Naive thymus-derived CD4-positive, alpha-beta T cell (primary cell): ENCODE measurements around the gene PGPEP1. TPM values are rescaled to one million over a fixed set of nuclear protein-coding genes. Genes with fewer than 3 reads are reported as not detected.

ENCODE experiments used
- ATAC-seq: fragments of 150-1000 bp; cut with Tn5 transposase; 2 replicates; pipeline ENCODE4 v1.10.0; 2021; ENCODE audit warnings: mild to moderate bottlenecking, moderate library complexity
- CTCF ChIA-PET: fragments of 350-600 bp; sonication (Branson Sonifier 250); formaldehyde crosslinking; loops from one replicate; lab custom pipeline; 2021; ENCODE audit warnings: antibody characterized with exemption; lab: Charles Lee
- POLR2A ChIA-PET: fragments of 350-600 bp; sonication (Branson Sonifier 250); formaldehyde crosslinking; loops from one replicate; lab custom pipeline; 2021; ENCODE audit warnings: antibody characterized with exemption, inconsistent platforms; lab: Charles Lee
- DNase-seq, 9 donors: peaks; one replicate each; pipeline versions ENCODE4 v3.0.0 to v3.0.0-alpha.2; 2020 to 2022; ENCODE audit warnings: mixed read lengths in 1 of 9
- H3K27ac ChIP-seq: one replicate; pipeline ENCODE4 v1.7.0; 2013; ENCODE audit warnings: mild to moderate bottlenecking, low read depth, low read length, moderate library complexity
- H3K27me3 ChIP-seq, 2 donors: one replicate each; pipeline ENCODE4 v1.7.0; 2013; ENCODE audit warnings: low read length in 2 of 2, mild to moderate bottlenecking in 2 of 2, moderate library complexity in 2 of 2; ENCODE audit not compliant: control insufficient read depth in 2 of 2, insufficient read depth in 2 of 2
- H3K36me3 ChIP-seq, 3 experiments: 1 replicate in 2 of 3; 2 replicates in 1 of 3; pipeline ENCODE4 v1.7.0; 2013; ENCODE audit warnings: low read length in 3 of 3, mild to moderate bottlenecking in 3 of 3, moderate library complexity in 1 of 3; ENCODE audit not compliant: insufficient read depth in 3 of 3, control insufficient read depth in 2 of 3
- H3K4me1 ChIP-seq, 2 donors: one replicate each; pipeline ENCODE4 v1.7.0; 2013; ENCODE audit warnings: low read length in 2 of 2, mild to moderate bottlenecking in 2 of 2, moderate library complexity in 1 of 2; ENCODE audit not compliant: control insufficient read depth in 2 of 2, insufficient read depth in 2 of 2
- H3K4me3 ChIP-seq: 2 replicates; pipeline ENCODE4 v1.7.0; 2013; ENCODE audit warnings: mild to moderate bottlenecking, low read length
- H3K9me3 ChIP-seq, 3 experiments: 1 replicate in 2 of 3; 2 replicates in 1 of 3; pipeline ENCODE4 v1.7.0; 2013; ENCODE audit warnings: low read length in 3 of 3; ENCODE audit not compliant: control insufficient read depth in 2 of 3
- H3K27ac Mint-ChIP-seq, 9 donors: one replicate each; pipeline ENCODE4 v1.8.0; 2020 to 2022; ENCODE audit warnings: mixed read lengths in 9 of 9, mild to moderate bottlenecking in 8 of 9, moderate library complexity in 5 of 9, inconsistent platforms in 2 of 9
- H3K27me3 Mint-ChIP-seq, 5 donors: one replicate each; pipeline ENCODE4 v1.8.0; 2021 to 2022; ENCODE audit warnings: mixed read lengths in 5 of 5, mild to moderate bottlenecking in 1 of 5
- H3K36me3 Mint-ChIP-seq, 5 donors: one replicate each; pipeline ENCODE4 v1.8.0; 2020 to 2022; ENCODE audit warnings: mixed read lengths in 5 of 5, mild to moderate bottlenecking in 3 of 5, inconsistent platforms in 1 of 5
- H3K4me1 Mint-ChIP-seq, 7 donors: one replicate each; pipeline ENCODE4 v1.8.0; 2020 to 2022; ENCODE audit warnings: mixed read lengths in 7 of 7, mild to moderate bottlenecking in 3 of 7, inconsistent platforms in 1 of 7
- H3K4me3 Mint-ChIP-seq, 10 donors: one replicate each; pipeline ENCODE4 v1.8.0; 2020 to 2022; ENCODE audit warnings: mild to moderate bottlenecking in 10 of 10, mixed read lengths in 10 of 10, moderate library complexity in 6 of 10, inconsistent platforms in 2 of 10
- H3K9me3 Mint-ChIP-seq, 11 donors: one replicate each; pipeline ENCODE4 v1.8.0; 2020 to 2022; ENCODE audit warnings: mixed read lengths in 11 of 11, mild to moderate bottlenecking in 4 of 11, inconsistent platforms in 1 of 11, moderate library complexity in 1 of 11
- intact Hi-C, 2 donors: fragments of 100-400 bp; cut with micrococcal nuclease; formaldehyde crosslinking; loops; one replicate each; pipeline ENCODE4 v1.15.1; 2023
- polyA plus RNA-seq, 2 donors: library from polyadenylated mRNA; unstranded; fragments of 300-500 nt; fragmentation: Illumina TruSeq; gene quantifications; one replicate each; pipeline ENCODE4 v1.2.3, GENCODE V29; 2021
- total RNA-seq, 6 experiments: library from RNA in 5 of 6; stranded (reverse) in 5 of 6; gene quantifications; 1 replicate in 5 of 6; 2 replicates in 1 of 6; pipeline ENCODE4 v1.2.3 and lab custom pipeline; 2021 to 2026

PGPEP1 gene
- total and polyA plus RNA-seq, 7 experiments from 2014 or later: 9.4 to 57.1 (median 41.1) TPM

- Mint-ChIP-seq H3K9me3 (no peaks in the 10 kb centered on the region), H3K27me3 (no peaks in the 10 kb centered on the region), H3K36me3 (no peaks in the 10 kb centered on the region), H3K4me1 (peaks cover 10 to 18% (median 14%) of the 10 kb centered on the region in 7 donors), H3K4me3 (peak overlapping the region in 7 of 10 donors; percentile 8 to 87 (median 78)), H3K27ac (peak overlapping the region in 1 of 9 donors; percentile 71)
- DNase-seq (no peak), ATAC-seq (no peak)
- Histone ChIP-seq H3K4me3 (peak overlapping the region; percentile 52), H3K9me3 (no peaks in the 10 kb centered on the region), H3K27ac (peak overlapping the region; percentile 45), H3K27me3 (no peaks in the 10 kb centered on the region), H3K4me1 (peaks cover 7% of the 10 kb centered on the region in 2 donors), H3K36me3 (no peaks in the 10 kb centered on the region)
- ChIA-PET POLR2A (interaction anchor here (0.6 to 19.6 kb wide), 15 partner anchors 9 to 320 kb away, joined by 3 to 757 read pairs (median 4); partner anchors contain the start of genes IQCN, JUND and PGPEP1), CTCF (interaction anchor here (0.6 to 9.9 kb wide), 16 partner anchors 8 to 390 kb away, joined by 3 to 266 read pairs (median 4); partner anchors contain the start of gene JUND)
- intact Hi-C loops: loop anchor here in 1 of 2 donors (5.0 kb wide), 1 partner anchor 83 kb away; no protein-coding TSS in a partner anchor
These were observed 11.4 kb upstream of the PGPEP1 start for GRCh38 chr19:18329035-18329376.

GRCh38 chr19:18330868-18331267 lies 9.5 kb upstream of the PGPEP1 start:
- Histone ChIP-seq H3K36me3 (no peaks in the 10 kb centered on the region), H3K27me3 (no peaks in the 10 kb centered on the region), H3K9me3 (no peaks in the 10 kb centered on the region), H3K4me1 (peaks cover 6% of the 10 kb centered on the region in 2 donors), H3K4me3 (no peak overlapping the region), H3K27ac (no peak overlapping the region)
- no peak for ATAC-seq
- DNase-seq: no peak
- Mint-ChIP-seq H3K27ac (no peak overlapping the region), H3K27me3 (no peaks in the 10 kb centered on the region), H3K4me3 (no peak overlapping the region), H3K4me1 (peaks cover 7 to 16% (median 13%) of the 10 kb centered on the region in 7 donors), H3K36me3 (no peaks in the 10 kb centered on the region), H3K9me3 (no peaks in the 10 kb centered on the region)
- intact Hi-C loops: no loop called here
- CTCF ChIA-PET: interaction anchor here (1.0 to 9.9 kb wide), 3 partner anchors 8 to 76 kb away, joined by 3 to 266 read pairs (median 17); partner anchors contain the start of gene JUND
- POLR2A ChIA-PET: interaction anchor here (19.6 kb wide), 1 partner anchor 53 kb away, joined by 757 read pairs; the partner anchor contains the start of genes IQCN and JUND

- Histone ChIP-seq H3K27me3 (no peaks in the 10 kb centered on the region), H3K4me3 (no peak overlapping the region), H3K9me3 (no peaks in the 10 kb centered on the region), H3K36me3 (no peaks in the 10 kb centered on the region), H3K27ac (no peak overlapping the region), H3K4me1 (peaks cover 6% of the 10 kb centered on the region in 2 donors)
- Mint-ChIP-seq H3K27me3 (no peaks in the 10 kb centered on the region), H3K4me3 (no peak overlapping the region), H3K9me3 (no peaks in the 10 kb centered on the region), H3K4me1 (peaks cover 7 to 16% (median 13%) of the 10 kb centered on the region in 7 donors), H3K36me3 (no peaks in the 10 kb centered on the region), H3K27ac (peak overlapping the region in 1 of 9 donors; percentile 25)
- DNase-seq (no peak), ATAC-seq (no peak)
- intact Hi-C loops: no loop called here
- CTCF ChIA-PET: interaction anchor here (0.9 to 9.9 kb wide), 2 partner anchors 54 to 56 kb away, joined by 3 to 266 read pairs; partner anchors contain the start of gene JUND
- POLR2A ChIA-PET: interaction anchor here (19.6 kb wide), 1 partner anchor 55 kb away, joined by 757 read pairs; the partner anchor contains the start of genes IQCN and JUND
These were observed 7.4 kb upstream of the PGPEP1 start for GRCh38 chr19:18332917-18333530.

GRCh38 chr19:18333680-18334079 lies 6.7 kb upstream of the PGPEP1 start:
- Histone ChIP-seq H3K4me3 (no peak overlapping the region), H3K4me1 (peaks cover 4% of the 10 kb centered on the region in 2 donors), H3K27me3 (no peaks in the 10 kb centered on the region), H3K9me3 (no peaks in the 10 kb centered on the region), H3K36me3 (no peaks in the 10 kb centered on the region), H3K27ac (no peak overlapping the region)
- Mint-ChIP-seq H3K4me1 (peaks cover 4 to 11% (median 7%) of the 10 kb centered on the region in 7 donors), H3K9me3 (no peaks in the 10 kb centered on the region), H3K27me3 (no peaks in the 10 kb centered on the region), H3K36me3 (no peaks in the 10 kb centered on the region), H3K27ac (no peak overlapping the region), H3K4me3 (no peak overlapping the region)
- ATAC-seq: no peak
- CTCF ChIA-PET: interaction anchor here (0.9 to 9.9 kb wide), 2 partner anchors 55 kb away, joined by 3 to 266 read pairs; partner anchors contain the start of gene JUND
- intact Hi-C loops: no loop called here
- POLR2A ChIA-PET: interaction anchor here (19.6 kb wide), 1 partner anchor 55 kb away, joined by 757 read pairs; the partner anchor contains the start of genes IQCN and JUND
- DNase-seq: no peak

GRCh38 chr19:18336121-18336520 lies 4.3 kb upstream of the PGPEP1 start:
- H3K9me3 ChIP-seq: no peaks in the 10 kb centered on the region
- Mint-ChIP-seq H3K27me3 (no peaks in the 10 kb centered on the region), H3K4me1 (peaks cover 5 to 14% (median 6%) of the 10 kb centered on the region in 7 donors), H3K27ac (no peak overlapping the region), H3K4me3 (no peak overlapping the region), H3K36me3 (no peaks in the 10 kb centered on the region), H3K9me3 (no peaks in the 10 kb centered on the region)
- no peak overlapping the region for H3K4me3 ChIP-seq
- H3K36me3 ChIP-seq: no peaks in the 10 kb centered on the region
- ATAC-seq: no peak
- H3K4me1 ChIP-seq: peaks cover 6 to 8% of the 10 kb centered on the region in 2 donors
- H3K27me3 ChIP-seq: no peaks in the 10 kb centered on the region
- ChIA-PET POLR2A (interaction anchor here (2.3 kb wide), 1 partner anchor 54 kb away, joined by 11 read pairs; the partner anchor contains the start of gene JUND), CTCF (interaction anchor here (0.9 kb wide), 1 partner anchor 54 kb away, joined by 3 read pairs; no protein-coding TSS in a partner anchor)
- DNase-seq: no peak
- no peak overlapping the region for H3K27ac ChIP-seq
- intact Hi-C loops: no loop called here

GRCh38 chr19:18338541-18338940 lies 1.9 kb upstream of the PGPEP1 start:
- peaks cover 0 to 3% (median 0%) of the 10 kb centered on the region in 5 donors for H3K36me3 Mint-ChIP-seq
- POLR2A ChIA-PET: interaction anchor here (0.9 to 4.4 kb wide), 4 partner anchors 9 to 219 kb away, joined by 3 to 59 read pairs (median 8); partner anchors contain the start of gene JUND

More at GRCh38 chr19:18338541-18338940, 1.9 kb upstream of the PGPEP1 start:
- H3K4me3 Mint-ChIP-seq: peak overlapping the region in 7 of 10 donors; percentile 5 to 68 (median 47)
- peaks cover 12 to 25% (median 17%) of the 10 kb centered on the region in 7 donors for H3K4me1 Mint-ChIP-seq
- no peaks in the 10 kb centered on the region for H3K9me3 Mint-ChIP-seq
- CTCF ChIA-PET: interaction anchor here (1.2 to 2.5 kb wide), 3 partner anchors 10 to 62 kb away, joined by 3 to 17 read pairs (median 5); no protein-coding TSS in a partner anchor
- H3K27me3 Mint-ChIP-seq: no peaks in the 10 kb centered on the region
- intact Hi-C loops: no loop called here
- Histone ChIP-seq H3K4me1 (peaks cover 11 to 13% of the 10 kb centered on the region in 2 donors), H3K27me3 (no peaks in the 10 kb centered on the region), H3K4me3 (no peak overlapping the region), H3K36me3 (no peaks in the 10 kb centered on the region), H3K9me3 (no peaks in the 10 kb centered on the region), H3K27ac (no peak overlapping the region)
- ATAC-seq: no peak
- peak overlapping the region in 4 of 9 donors; percentile 28 to 67 (median 42) for H3K27ac Mint-ChIP-seq
- no peak for DNase-seq
